Stomach (tissue), 9 donors: ENCODE results near the gene ADM5. TPM values are rescaled to one million over a fixed set of nuclear protein-coding genes. Genes with fewer than 3 reads are reported as not detected.

Source experiments
- DNase-seq, 2 donors: peaks; one replicate each; pipeline versions ENCODE4 v3.0.0 to v3.0.0-alpha.2; 2013 to 2019
- H3K27ac ChIP-seq, 5 donors: fragments of 200-600 bp in 4 of 5; sonication (generic) in 4 of 5; one replicate each; pipeline ENCODE4 v1.5.1; 2013 to 2019; ENCODE audit warnings: mild to moderate bottlenecking in 1 of 5, moderate library complexity in 1 of 5
- H3K27me3 ChIP-seq, 3 donors: fragments of 200-600 bp; sonication (generic); one replicate each; pipeline ENCODE4 v1.5.1; 2017 to 2019; ENCODE audit warnings: mixed run types in 1 of 3
- H3K36me3 ChIP-seq, 4 donors: fragments of 200-600 bp; sonication (generic); 1 replicate in 3 of 4; 2 replicates in 1 of 4; pipeline ENCODE4 v1.5.1; 2016 to 2019
- H3K4me1 ChIP-seq, 4 donors: fragments of 200-600 bp; sonication (generic); one replicate each; pipeline ENCODE4 v1.5.1; 2016 to 2019
- H3K4me3 ChIP-seq, 4 donors: fragments of 200-600 bp; sonication (generic) in 3 of 4; one replicate each; pipeline ENCODE4 v1.5.1; 2016 to 2019; ENCODE audit warnings: mild to moderate bottlenecking in 1 of 4
- H3K9me3 ChIP-seq, 4 donors: fragments of 200-600 bp; sonication (generic); one replicate each; pipeline ENCODE4 v1.5.1; 2016 to 2019
- EP300 ChIP-seq: sonication (generic); formaldehyde crosslinking; IDR thresholded peaks from one replicate; pipeline ENCODE4 v1.6.1; 2017; ENCODE audit warnings: antibody characterized with exemption
- POLR2A ChIP-seq, 4 donors: fragments of 450-650 bp; IDR thresholded peaks; one replicate each; pipeline ENCODE4 v1.6.1; 2016; ENCODE audit warnings: antibody characterized with exemption in 4 of 4, control low read depth in 2 of 4, mild to moderate bottlenecking in 1 of 4, moderate library complexity in 1 of 4
- POLR2AphosphoS5 ChIP-seq, 3 donors: sonication (generic); formaldehyde crosslinking; IDR thresholded peaks; one replicate each; pipeline ENCODE4 v1.6.1; 2016; ENCODE audit warnings: antibody characterized with exemption in 3 of 3
- WGBS, 5 donors: extraction: QIAGEN DNeasy Blood & Tissue Kit in 3 of 5; methylation state at CpG; one replicate each; pipeline versions ENCODE4 v1.1.5 to v1.1.7; 2013 to 2018; 5-methylcytosine and 5-hydroxymethylcytosine counted together
- intact Hi-C: fragments of 100-400 bp; cut with DNase I; formaldehyde crosslinking; loops from one replicate; pipeline ENCODE4 v1.15.1; 2023; ENCODE audit warnings: low total_unique reads
- polyA plus RNA-seq, 3 donors: library from polyadenylated mRNA; stranded (reverse); fragments of 200-250 nt; gene quantifications; one replicate each; pipeline ENCODE4 v1.2.3, GENCODE V29; 2013
- small RNA-seq, 4 donors: library from RNA; depleted of rRNA; stranded (forward); fragments of <200 nt; gene quantifications; one replicate each; pipeline ENCODE3, GENCODE V24; 2016
- total RNA-seq, 5 donors: library from RNA; depleted of rRNA; stranded (reverse); fragments of >200 nt; gene quantifications; one replicate each; pipeline versions ENCODE4 v1.1.0 to v1.2.3, GENCODE V29; 2014 to 2016
- TF ChIP-seq, protein P1 (sequence below), 7 experiments: fragments of 450-650 bp in 4 of 7; fragments of 200-600 bp in 3 of 7; sonication (generic) in 3 of 7; IDR thresholded peaks; one replicate each; pipeline ENCODE4 v1.5.1; 2016 to 2019; ENCODE audit warnings: antibody characterized with exemption in 7 of 7, control low read depth in 2 of 7, mild to moderate bottlenecking in 1 of 7
- donor health status: healthy with polysubstance abuse.
- donor health status: Bipolar disorder and iron deficiency.
- donor health status: healthy.

The ADM5 gene
- total and polyA plus RNA-seq, 8 donors, result 0.61 to 2.5 (median 1.1) TPM; not detected in 3

DNA sequence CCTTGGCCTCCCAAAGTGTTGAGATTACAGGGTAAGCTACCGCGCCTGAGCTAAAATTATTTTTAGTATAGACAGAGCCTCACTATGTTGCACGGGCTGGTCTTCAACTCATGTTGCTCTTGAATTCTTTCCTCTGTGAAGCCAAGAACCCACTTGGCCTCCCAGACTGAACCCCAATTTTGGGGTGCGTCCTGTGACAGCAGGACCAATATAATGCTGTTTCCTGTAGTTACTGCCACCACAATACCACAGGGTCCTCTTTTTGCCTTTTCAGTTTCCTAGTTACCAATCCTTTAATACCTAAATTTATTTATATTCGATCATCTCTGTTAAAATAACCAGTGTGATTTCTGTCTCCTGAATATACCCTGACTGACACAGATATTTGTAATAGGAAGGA is 40.8 kb downstream of the ADM5 start:
- Histone ChIP-seq H3K9me3 (no peaks in the 10 kb centered on the region), H3K27ac (no peak overlapping the region), H3K4me1 (no peaks in the 10 kb centered on the region), H3K4me3 (no peak overlapping the region), H3K36me3 (no peaks in the 10 kb centered on the region), H3K27me3 (no peaks in the 10 kb centered on the region)
- DNase-seq, result no peak
- TF ChIP-seq, protein P1, sequence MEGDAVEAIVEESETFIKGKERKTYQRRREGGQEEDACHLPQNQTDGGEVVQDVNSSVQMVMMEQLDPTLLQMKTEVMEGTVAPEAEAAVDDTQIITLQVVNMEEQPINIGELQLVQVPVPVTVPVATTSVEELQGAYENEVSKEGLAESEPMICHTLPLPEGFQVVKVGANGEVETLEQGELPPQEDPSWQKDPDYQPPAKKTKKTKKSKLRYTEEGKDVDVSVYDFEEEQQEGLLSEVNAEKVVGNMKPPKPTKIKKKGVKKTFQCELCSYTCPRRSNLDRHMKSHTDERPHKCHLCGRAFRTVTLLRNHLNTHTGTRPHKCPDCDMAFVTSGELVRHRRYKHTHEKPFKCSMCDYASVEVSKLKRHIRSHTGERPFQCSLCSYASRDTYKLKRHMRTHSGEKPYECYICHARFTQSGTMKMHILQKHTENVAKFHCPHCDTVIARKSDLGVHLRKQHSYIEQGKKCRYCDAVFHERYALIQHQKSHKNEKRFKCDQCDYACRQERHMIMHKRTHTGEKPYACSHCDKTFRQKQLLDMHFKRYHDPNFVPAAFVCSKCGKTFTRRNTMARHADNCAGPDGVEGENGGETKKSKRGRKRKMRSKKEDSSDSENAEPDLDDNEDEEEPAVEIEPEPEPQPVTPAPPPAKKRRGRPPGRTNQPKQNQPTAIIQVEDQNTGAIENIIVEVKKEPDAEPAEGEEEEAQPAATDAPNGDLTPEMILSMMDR (IDR thresholded peaks at IDR 0.05), result no peak
- TF ChIP-seq POLR2AphosphoS5 (IDR thresholded peaks at IDR 0.05) (no peak), EP300 (no peak), POLR2A (IDR thresholded peaks at IDR 0.05) (no peak)
- intact Hi-C loops, result no loop called here
- 73 to 82% (median 79%) methylated on average over 5 of the region's 5 CpGs for WGBS, 5 donors

DNA sequence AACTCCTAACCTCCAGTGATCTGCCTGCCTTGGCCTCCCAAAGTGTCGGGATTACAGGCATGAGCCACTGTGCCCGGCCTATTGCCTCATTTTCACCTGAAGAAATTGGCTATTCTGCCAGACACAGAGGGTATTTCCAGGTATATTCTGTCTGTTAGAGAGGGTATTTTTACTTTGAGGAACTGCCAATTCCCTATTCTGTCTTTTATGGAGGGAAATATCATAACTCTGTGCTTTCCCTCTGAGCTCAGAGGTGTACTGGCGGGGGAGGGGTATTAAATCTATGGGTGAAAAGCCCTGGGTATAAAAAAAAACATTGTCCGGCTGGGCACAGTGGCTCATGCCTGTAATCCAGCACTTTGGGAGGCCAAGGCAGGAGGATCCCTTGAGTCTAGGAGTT is 48.9 kb downstream of the ADM5 start:
- Histone ChIP-seq H3K27ac (no peak overlapping the region), H3K36me3 (no peaks in the 10 kb centered on the region), H3K9me3 (no peaks in the 10 kb centered on the region), H3K4me1 (no peaks in the 10 kb centered on the region), H3K27me3 (no peaks in the 10 kb centered on the region), H3K4me3 (no peak overlapping the region)
- WGBS, 5 donors, result 72 to 87% (median 82%) methylated on average over 4 of the region's 4 CpGs
- no peak for TF ChIP-seq POLR2A (IDR thresholded peaks at IDR 0.05)
- TF ChIP-seq POLR2AphosphoS5 (IDR thresholded peaks at IDR 0.05), result no peak
- intact Hi-C loops, result no loop called here
- no peak for DNase-seq

DNA sequence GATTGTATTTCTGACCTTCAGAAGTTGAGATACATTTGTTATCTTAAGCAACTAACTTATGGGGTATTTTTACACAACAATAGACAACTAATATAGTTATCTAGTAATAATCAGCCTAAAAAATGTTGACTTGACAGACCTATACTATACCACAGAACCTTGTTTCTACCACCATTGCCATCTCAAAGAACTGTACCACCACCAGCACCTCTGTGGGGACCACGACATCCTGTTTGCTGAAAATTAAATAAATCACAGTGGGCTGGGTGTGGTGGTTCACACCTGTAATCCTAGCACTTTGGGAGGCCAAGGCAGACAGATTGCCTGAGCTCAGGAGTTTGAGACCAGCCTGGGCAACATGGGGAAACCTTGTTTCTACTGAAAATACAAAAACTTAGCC is 49.7 kb downstream of the ADM5 start:
- intact Hi-C loops, result no loop called here
- whole genome bisulfite sequencing, 5 donors, result 62 to 83% (median 65%) methylated on average over 1 of the region's 1 CpG
- no peaks in the 10 kb centered on the region for H3K27me3 ChIP-seq

DNA sequence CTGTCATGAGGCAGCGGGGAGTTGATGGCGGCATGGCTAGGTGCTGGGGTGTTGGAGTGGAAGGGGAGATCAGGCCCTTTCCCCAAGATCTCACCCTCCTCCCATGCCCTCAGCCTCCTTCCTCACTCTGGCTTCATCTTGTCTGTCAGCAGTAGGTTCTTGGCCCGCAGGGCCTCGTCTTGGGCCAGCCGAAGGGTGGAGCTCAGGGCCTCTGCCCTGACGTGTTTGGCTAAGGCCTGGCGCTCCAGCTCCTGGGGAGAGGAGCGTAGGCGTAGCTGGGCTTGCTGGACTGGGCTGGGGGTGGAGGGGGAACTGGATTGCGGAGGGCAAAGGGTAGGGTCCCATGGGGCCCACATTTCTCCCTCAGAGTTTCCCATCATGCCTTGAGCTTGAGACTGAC is 50.5 kb downstream of the ADM5 start:
- H3K36me3 ChIP-seq, result no peaks in the 10 kb centered on the region
- TF ChIP-seq POLR2A (IDR thresholded peaks at IDR 0.05) (no peak), EP300 (no peak), POLR2AphosphoS5 (IDR thresholded peaks at IDR 0.05) (no peak)
- TF ChIP-seq, protein P1 (IDR thresholded peaks at IDR 0.05), result no peak
- no peaks in the 10 kb centered on the region for H3K4me1 ChIP-seq
- no peak for DNase-seq
- H3K9me3 ChIP-seq, result no peaks in the 10 kb centered on the region
- intact Hi-C loops, result no loop called here
- H3K27me3 ChIP-seq, result no peaks in the 10 kb centered on the region
- H3K4me3 ChIP-seq, result no peak overlapping the region
- H3K27ac ChIP-seq, result no peak overlapping the region
- WGBS, 5 donors, result 80 to 100% (median 82%) methylated on average over 2 to 10 of the region's 10 CpGs

More for the DNA sequence above, 49.7 kb downstream of the ADM5 start:
- TF ChIP-seq POLR2A (IDR thresholded peaks at IDR 0.05), result no peak
- TF ChIP-seq, protein P1 (IDR thresholded peaks at IDR 0.05), result no peak
- no peak for TF ChIP-seq EP300
- no peak for TF ChIP-seq POLR2AphosphoS5 (IDR thresholded peaks at IDR 0.05)
- Histone ChIP-seq H3K9me3 (no peaks in the 10 kb centered on the region), H3K4me3 (no peak overlapping the region), H3K4me1 (no peaks in the 10 kb centered on the region), H3K36me3 (no peaks in the 10 kb centered on the region), H3K27ac (no peak overlapping the region)
- DNase-seq, result no peak

Small RNA genes within 50 kb of the gene (small RNA-seq; reads per million reads assigned to genes)
- 0 to 0.10 (median 0) reads per million in 4 donors for gene MIR5088

Other genes starting within 250 kb of the ADM5 start
- gene SLC17A7, start 248.1 kb upstream of the ADM5 start, total RNA-seq, result 1 to 10 TPM in 3 of 5 donors, not detected in 2; 1.1 to 2.0 (median 1.8) TPM
- gene SLC17A7, start 248.1 kb upstream of the ADM5 start, polyA plus RNA-seq, result under 1 TPM; 0.25 to 0.76 (median 0.65) TPM
- 100 to 1,000 TPM in 1 of 5 donors, 10 to 100 TPM in 4; 58.9 to 193 (median 70.7) TPM for gene PIH1D1, start 237.8 kb upstream of the ADM5 start, total RNA-seq
- 100 to 1,000 TPM in 2 of 3 donors, 10 to 100 TPM in 1; 94.5 to 110 (median 108) TPM for gene PIH1D1, start 237.8 kb upstream of the ADM5 start, polyA plus RNA-seq
- 100 to 1,000 TPM in 1 of 5 donors, 10 to 100 TPM in 4; 27.9 to 198 (median 42.6) TPM for gene ALDH16A1, start 236.4 kb upstream of the ADM5 start, total RNA-seq
- gene ALDH16A1, start 236.4 kb upstream of the ADM5 start, polyA plus RNA-seq, result 10 to 100 TPM; 32.2 to 43.1 (median 42.5) TPM
- gene FLT3LG, start 215.4 kb upstream of the ADM5 start, total RNA-seq, result 1 to 10 TPM in 2 of 5 donors, not detected in 3; 1.3 to 8.3 TPM
- gene FLT3LG, start 215.4 kb upstream of the ADM5 start, polyA plus RNA-seq, result 10 to 100 TPM; 11.0 to 14.5 (median 11.8) TPM
- gene RPL13A, start 202.0 kb upstream of the ADM5 start, total RNA-seq, result 1,000 to 10,000 TPM; 2,540 to 5,817 (median 2,738) TPM
- 1,000 to 10,000 TPM; 3,482 to 5,177 (median 4,220) TPM for gene RPL13A, start 202.0 kb upstream of the ADM5 start, polyA plus RNA-seq
- 1,000 to 10,000 TPM in 4 of 5 donors, 100 to 1,000 TPM in 1; 581 to 4,374 (median 2,993) TPM for gene RPS11, start 193.2 kb upstream of the ADM5 start, total RNA-seq
- gene RPS11, start 193.2 kb upstream of the ADM5 start, polyA plus RNA-seq, result 1,000 to 10,000 TPM; 5,306 to 7,461 (median 5,501) TPM
- gene FCGRT, start 176.9 kb upstream of the ADM5 start, total RNA-seq, result 100 to 1,000 TPM in 4 of 5 donors, 10 to 100 TPM in 1; 90.2 to 634 (median 183) TPM
- gene FCGRT, start 176.9 kb upstream of the ADM5 start, polyA plus RNA-seq, result 10 to 100 TPM; 79.0 to 94.8 (median 92.0) TPM
- 100 to 1,000 TPM in 1 of 5 donors, 10 to 100 TPM in 2, 1 to 10 TPM in 1, not detected in 1; 3.1 to 553 (median 18.1) TPM for gene RCN3, start 161.6 kb upstream of the ADM5 start, total RNA-seq
- 10 to 100 TPM in 2 of 3 donors, 1 to 10 TPM in 1; 9.9 to 17.6 (median 10.1) TPM for gene RCN3, start 161.6 kb upstream of the ADM5 start, polyA plus RNA-seq
- gene NOSIP, start 109.0 kb upstream of the ADM5 start, total RNA-seq, result 100 to 1,000 TPM in 1 of 5 donors, 10 to 100 TPM in 4; 18.1 to 354 (median 70.5) TPM
- gene NOSIP, start 109.0 kb upstream of the ADM5 start, polyA plus RNA-seq, result 100 to 1,000 TPM in 2 of 3 donors, 10 to 100 TPM in 1; 94.6 to 154 (median 113) TPM
- gene PRRG2, start 108.3 kb upstream of the ADM5 start, total RNA-seq, result 10 to 100 TPM in 1 of 5 donors, 1 to 10 TPM in 2, not detected in 2; 5.9 to 12.5 (median 10.0) TPM
- gene PRRG2, start 108.3 kb upstream of the ADM5 start, polyA plus RNA-seq, result 10 to 100 TPM in 1 of 3 donors, 1 to 10 TPM in 2; 8.6 to 14.7 (median 9.0) TPM
- gene PRR12, start 98.4 kb upstream of the ADM5 start, total RNA-seq, result 10 to 100 TPM in 3 of 5 donors, 1 to 10 TPM in 2; 4.6 to 88.3 (median 13.9) TPM
- 10 to 100 TPM in 1 of 3 donors, 1 to 10 TPM in 2; 3.1 to 16.7 (median 5.6) TPM for gene PRR12, start 98.4 kb upstream of the ADM5 start, polyA plus RNA-seq
- 100 to 1,000 TPM in 1 of 5 donors, 10 to 100 TPM in 3, 1 to 10 TPM in 1; 7.7 to 138 (median 63.9) TPM for gene RRAS, start 49.5 kb upstream of the ADM5 start, total RNA-seq
- 100 to 1,000 TPM; 126 to 145 (median 130) TPM for gene RRAS, start 49.5 kb upstream of the ADM5 start, polyA plus RNA-seq
- 10 to 100 TPM in 4 of 5 donors, 1 to 10 TPM in 1; 8.3 to 41.7 (median 19.8) TPM for gene SCAF1, start 47.4 kb upstream of the ADM5 start, total RNA-seq
- gene SCAF1, start 47.4 kb upstream of the ADM5 start, polyA plus RNA-seq, result 10 to 100 TPM in 2 of 3 donors, 1 to 10 TPM in 1; 8.9 to 19.7 (median 12.1) TPM
- 100 to 1,000 TPM in 4 of 5 donors, 10 to 100 TPM in 1; 28.3 to 380 (median 104) TPM for gene IRF3, start 23.7 kb upstream of the ADM5 start, total RNA-seq
- 100 to 1,000 TPM; 104 to 148 (median 114) TPM for gene IRF3, start 23.7 kb upstream of the ADM5 start, polyA plus RNA-seq
- 10 to 100 TPM in 1 of 5 donors, 1 to 10 TPM in 4; 2.3 to 10.7 (median 7.5) TPM for gene BCL2L12, start 23.7 kb upstream of the ADM5 start, total RNA-seq
- gene BCL2L12, start 23.7 kb upstream of the ADM5 start, polyA plus RNA-seq, result 10 to 100 TPM; 12.8 to 23.3 (median 22.4) TPM
- gene PRMT1, start 12.3 kb upstream of the ADM5 start, total RNA-seq, result 100 to 1,000 TPM in 3 of 5 donors, 10 to 100 TPM in 2; 53.3 to 131 (median 104) TPM
- 100 to 1,000 TPM; 102 to 111 (median 111) TPM for gene PRMT1, start 12.3 kb upstream of the ADM5 start, polyA plus RNA-seq
- gene CPT1C, start 1.5 kb downstream of the ADM5 start, total RNA-seq, result 10 to 100 TPM in 1 of 5 donors, 1 to 10 TPM in 2, not detected in 2; 1.8 to 35.6 (median 3.0) TPM
- gene CPT1C, start 1.5 kb downstream of the ADM5 start, polyA plus RNA-seq, result 10 to 100 TPM in 1 of 3 donors, 1 to 10 TPM in 2; 2.4 to 11.0 (median 3.1) TPM
- gene TSKS, start 73.7 kb downstream of the ADM5 start, total RNA-seq, result not detected
- gene TSKS, start 73.7 kb downstream of the ADM5 start, polyA plus RNA-seq, result under 1 TPM in 1 of 3 donors, not detected in 2; 0.73 TPM
- gene AP2A1, start 77.4 kb downstream of the ADM5 start, total RNA-seq, result 100 to 1,000 TPM in 1 of 5 donors, 10 to 100 TPM in 4; 19.8 to 177 (median 38.4) TPM
- gene AP2A1, start 77.4 kb downstream of the ADM5 start, polyA plus RNA-seq, result 10 to 100 TPM; 24.3 to 31.2 (median 27.3) TPM
- gene FUZ, start 123.7 kb downstream of the ADM5 start, total RNA-seq, result 10 to 100 TPM in 3 of 5 donors, 1 to 10 TPM in 2; 1.2 to 37.4 (median 10.5) TPM
- gene FUZ, start 123.7 kb downstream of the ADM5 start, polyA plus RNA-seq, result 10 to 100 TPM; 15.1 to 17.6 (median 15.9) TPM
- gene MED25, start 128.7 kb downstream of the ADM5 start, total RNA-seq, result 100 to 1,000 TPM in 3 of 5 donors, 10 to 100 TPM in 2; 18.0 to 387 (median 178) TPM
- 10 to 100 TPM; 46.6 to 59.8 (median 55.3) TPM for gene MED25, start 128.7 kb downstream of the ADM5 start, polyA plus RNA-seq
- 100 to 1,000 TPM in 3 of 5 donors, 10 to 100 TPM in 2; 45.0 to 186 (median 102) TPM for gene PTOV1, start 161.6 kb downstream of the ADM5 start, total RNA-seq
- gene PTOV1, start 161.6 kb downstream of the ADM5 start, polyA plus RNA-seq, result 100 to 1,000 TPM; 117 to 131 (median 118) TPM
- 100 to 1,000 TPM in 3 of 5 donors, 10 to 100 TPM in 2; 30.3 to 208 (median 115) TPM for gene PNKP, start 178.0 kb downstream of the ADM5 start, total RNA-seq
- 10 to 100 TPM; 38.9 to 69.7 (median 39.7) TPM for gene PNKP, start 178.0 kb downstream of the ADM5 start, polyA plus RNA-seq
- 10 to 100 TPM in 4 of 5 donors, 1 to 10 TPM in 1; 3.5 to 63.7 (median 10.7) TPM for gene AKT1S1, start 187.8 kb downstream of the ADM5 start, total RNA-seq
- 10 to 100 TPM; 35.5 to 41.0 (median 38.3) TPM for gene AKT1S1, start 187.8 kb downstream of the ADM5 start, polyA plus RNA-seq
- gene TBC1D17, start 188.1 kb downstream of the ADM5 start, total RNA-seq, result 10 to 100 TPM; 10.5 to 77.1 (median 42.4) TPM
- 10 to 100 TPM; 33.5 to 33.6 (median 33.6) TPM for gene TBC1D17, start 188.1 kb downstream of the ADM5 start, polyA plus RNA-seq
- under 1 TPM in 3 of 5 donors, not detected in 2; 0.45 to 0.73 (median 0.58) TPM for gene IL4I1, start 207.3 kb downstream of the ADM5 start, total RNA-seq
- 1 to 10 TPM in 1 of 3 donors, under 1 TPM in 2; 0.56 to 1.1 (median 0.76) TPM for gene IL4I1, start 207.3 kb downstream of the ADM5 start, polyA plus RNA-seq
- 10 to 100 TPM in 1 of 5 donors, 1 to 10 TPM in 4; 2.2 to 13.9 (median 5.1) TPM for gene ATF5, start 239.6 kb downstream of the ADM5 start, total RNA-seq
- gene ATF5, start 239.6 kb downstream of the ADM5 start, polyA plus RNA-seq, result 10 to 100 TPM; 20.0 to 40.3 (median 20.5) TPM
- 10 to 100 TPM in 3 of 5 donors, 1 to 10 TPM in 2; 5.3 to 58.0 (median 14.5) TPM for gene NUP62, start 239.9 kb downstream of the ADM5 start, total RNA-seq
- gene NUP62, start 239.9 kb downstream of the ADM5 start, polyA plus RNA-seq, result 10 to 100 TPM; 13.7 to 17.0 (median 15.9) TPM